PC-9 (cell line): ENCODE measurements around the gene TPCN2.

Experiments used
- CTCF ChIP-seq: fragments of 200-600 bp; sonication (generic); conservative IDR thresholded peaks from 2 replicates; pipeline ENCODE4 v1.6.1; 2017; ENCODE audit warnings: mixed run types, antibody characterized with exemption, mild to moderate bottlenecking, moderate library complexity
- EZH2 ChIP-seq: fragments of 200-600 bp; sonication (generic); IDR thresholded peaks from 2 replicates; pipeline ENCODE4 v1.8.0; 2017; ENCODE audit warnings: antibody characterized with exemption, low read depth

- TF ChIP-seq EZH2 (no peak), CTCF (no peak)
Observed at GRCh38 chr11:69065147-69065710, 16.5 kb downstream of the TPCN2 start.
